HL-60 (cell line): Measurements from ENCODE around the gene TP73.
A peak's percentile ranks its signal among the peaks of the same experiment; 100 is the strongest.

Experiments
- DNase-seq, 2 experiments: peaks; one replicate each; pipeline ENCODE4 v3.0.0-alpha.2; 2010 to 2020; ENCODE audit warnings: low read depth in 1 of 2, low spot score in 1 of 2
- H3K27ac ChIP-seq: fragments of 250-450 bp; sonication (Bioruptor Pico); replicated peaks from 2 replicates; pipeline ENCODE4 v1.5.1; 2020; ENCODE audit warnings: mild to moderate bottlenecking, moderate library complexity
- H3K27me3 ChIP-seq: fragments of 250-450 bp; sonication (Bioruptor Pico); 2 replicates; pipeline ENCODE4 v1.5.1; 2021; ENCODE audit warnings: mild to moderate bottlenecking, moderate library complexity; ENCODE audit not compliant: insufficient read depth, poor library complexity, severe bottlenecking
- H3K4me3 ChIP-seq: replicated peaks from 2 replicates; pipeline ENCODE4 v1.5.1; 2011; ENCODE audit warnings: mild to moderate bottlenecking, control low read depth, low read length; ENCODE audit not compliant: insufficient read depth
- CTCF ChIP-seq: IDR thresholded peaks from one replicate; pipeline ENCODE4 v1.5.1; 2011; ENCODE audit warnings: low read length, control low read depth, inconsistent platforms; ENCODE audit not compliant: insufficient read depth
- GABPA ChIP-seq: IDR thresholded peaks from 2 replicates; pipeline ENCODE4 v1.6.1; 2012; ENCODE audit warnings: low read depth
- POLR2AphosphoS5 ChIP-seq: IDR thresholded peaks from 2 replicates; pipeline ENCODE4 v1.6.1; 2012; ENCODE audit warnings: low read depth
- REST ChIP-seq: IDR thresholded peaks from 2 replicates; pipeline ENCODE4 v1.6.1; 2012; ENCODE audit warnings: low read depth; ENCODE audit not compliant: insufficient replicate concordance
- SPI1 ChIP-seq: IDR thresholded peaks from 2 replicates; pipeline ENCODE4 v1.6.1; 2012; ENCODE audit warnings: low read depth, mild to moderate bottlenecking, borderline replicate concordance

The TP73 gene

DNA sequence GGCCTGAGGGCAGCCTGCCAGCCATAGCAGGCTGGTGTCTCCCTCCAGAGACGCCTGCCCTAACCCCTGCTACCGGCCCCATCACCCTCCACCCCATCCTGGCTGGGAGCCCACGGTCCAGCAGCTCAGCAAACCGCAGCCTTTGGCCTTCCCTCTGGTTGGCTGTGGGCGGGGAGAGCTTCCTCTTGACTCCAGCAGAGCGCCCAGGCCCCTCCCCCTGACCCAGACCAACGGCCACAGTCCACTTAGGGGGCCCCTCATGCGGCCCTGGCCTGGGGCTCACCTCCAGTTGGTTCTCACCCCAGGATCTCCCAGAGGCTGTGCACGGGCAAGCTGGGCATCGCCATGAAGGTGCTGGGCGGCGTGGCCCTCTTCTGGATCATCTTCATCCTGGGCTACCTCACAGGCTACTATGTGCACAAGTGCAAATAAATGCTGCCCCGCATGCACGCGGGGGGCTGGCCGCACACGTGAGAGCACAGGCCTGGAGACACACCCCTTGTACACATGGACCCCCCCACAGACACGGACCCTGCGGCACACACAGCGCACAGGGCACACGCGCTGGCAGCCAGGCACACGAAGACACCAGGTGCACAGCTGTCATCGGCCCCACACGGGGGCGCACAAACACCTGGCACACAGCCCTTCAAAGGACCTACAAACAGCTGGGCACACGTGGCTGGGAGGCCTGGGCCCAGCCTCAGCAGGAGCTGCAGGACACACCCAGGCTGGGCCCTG is 123.3 kb downstream of the TP73 start:
- no peak overlapping the region for H3K27ac ChIP-seq
- DNase-seq = peak; percentile 69 to 71
- H3K4me3 ChIP-seq = no peak overlapping the region
- peak; percentile 37 for TF ChIP-seq CTCF
- TF ChIP-seq SPI1 = no peak
- H3K27me3 ChIP-seq = peaks cover 6% of the 10 kb centered on the region

- DNase-seq = no peak
- no peak for TF ChIP-seq REST
- TF ChIP-seq POLR2AphosphoS5 = no peak
- TF ChIP-seq CTCF = no peak
- TF ChIP-seq SPI1 = no peak
- no peak for TF ChIP-seq GABPA
- Histone ChIP-seq H3K27ac (no peak overlapping the region), H3K27me3 (peaks cover 6% of the 10 kb centered on the region), H3K4me3 (no peak overlapping the region)
Measured at GRCh38 chr1:3776231-3776961, 124.1 kb downstream of the TP73 start.

- no peak for DNase-seq
- no peak overlapping the region for H3K4me3 ChIP-seq
- no peak overlapping the region for H3K27ac ChIP-seq
- no peak for TF ChIP-seq CTCF
- H3K27me3 ChIP-seq = peaks cover under 1% of the 10 kb centered on the region
Measured at GRCh38 chr1:3777078-3777547, 124.8 kb downstream of the TP73 start.

- Histone ChIP-seq H3K4me3 (no peak overlapping the region), H3K27ac (no peak overlapping the region), H3K27me3 (no peaks in the 10 kb centered on the region)
- no peak for DNase-seq
- no peak for TF ChIP-seq REST
- no peak for TF ChIP-seq GABPA
- no peak for TF ChIP-seq POLR2AphosphoS5
- TF ChIP-seq CTCF = no peak
- TF ChIP-seq SPI1 = no peak
Measured at GRCh38 chr1:3777647-3778589, 125.6 kb downstream of the TP73 start.
